ENCODE measurements around the gene TAAR5. TPM values are rescaled to one million over a fixed set of nuclear protein-coding genes. Genes with fewer than 3 reads are reported as not detected.

TAAR5 gene
- total and polyA plus RNA-seq, 4 donors = not detected

- Histone ChIP-seq H3K9me3 (ENCODE audit: control insufficient read depth in 4 of 4, insufficient read depth in 3 of 4, low read length in 3 of 4) (no peaks in the 10 kb centered on the region), H3K9ac (ENCODE audit: insufficient read depth in 1 of 2, low read length in 2 of 2) (no peak within 1 kb of the TSS), H3K27me3 (ENCODE audit: control insufficient read depth in 3 of 3, insufficient read depth in 3 of 3, low read length in 2 of 3) (no peaks in the 10 kb centered on the region), H3K36me3 (ENCODE audit: control insufficient read depth in 4 of 4, insufficient read depth in 4 of 4, low read length in 4 of 4) (no peaks in the 10 kb centered on the region), H3K27ac (ENCODE audit: low read depth in 1 of 2, low read length in 1 of 2) (no peak within 1 kb of the TSS), H3K4me3 (no peak within 1 kb of the TSS), H3K4me1 (ENCODE audit: control insufficient read depth in 5 of 5, insufficient read depth in 5 of 5, low read length in 5 of 5) (no peaks in the 10 kb centered on the region)
- DNase-seq (no peak), ATAC-seq (ENCODE audit: insufficient read depth, low FRiP score) (no peak)
- WGBS, 2 donors = 93 to 95% methylated on average over 2 of the region's 2 CpGs
- TF ChIP-seq, protein P1, sequence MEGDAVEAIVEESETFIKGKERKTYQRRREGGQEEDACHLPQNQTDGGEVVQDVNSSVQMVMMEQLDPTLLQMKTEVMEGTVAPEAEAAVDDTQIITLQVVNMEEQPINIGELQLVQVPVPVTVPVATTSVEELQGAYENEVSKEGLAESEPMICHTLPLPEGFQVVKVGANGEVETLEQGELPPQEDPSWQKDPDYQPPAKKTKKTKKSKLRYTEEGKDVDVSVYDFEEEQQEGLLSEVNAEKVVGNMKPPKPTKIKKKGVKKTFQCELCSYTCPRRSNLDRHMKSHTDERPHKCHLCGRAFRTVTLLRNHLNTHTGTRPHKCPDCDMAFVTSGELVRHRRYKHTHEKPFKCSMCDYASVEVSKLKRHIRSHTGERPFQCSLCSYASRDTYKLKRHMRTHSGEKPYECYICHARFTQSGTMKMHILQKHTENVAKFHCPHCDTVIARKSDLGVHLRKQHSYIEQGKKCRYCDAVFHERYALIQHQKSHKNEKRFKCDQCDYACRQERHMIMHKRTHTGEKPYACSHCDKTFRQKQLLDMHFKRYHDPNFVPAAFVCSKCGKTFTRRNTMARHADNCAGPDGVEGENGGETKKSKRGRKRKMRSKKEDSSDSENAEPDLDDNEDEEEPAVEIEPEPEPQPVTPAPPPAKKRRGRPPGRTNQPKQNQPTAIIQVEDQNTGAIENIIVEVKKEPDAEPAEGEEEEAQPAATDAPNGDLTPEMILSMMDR (IDR thresholded peaks at IDR 0.05; ENCODE audit: control extremely low read depth, extremely low read depth) = no peak
Measured at GRCh38 chr6:132552372-132552771, 37.2 kb downstream of the TAAR5 start, which contains the start of gene TAAR8. Gene TAAR8 (plus strand): TSS chr6:132552672. CDS start chr6:132552693, 21 bp downstream.

DNA sequence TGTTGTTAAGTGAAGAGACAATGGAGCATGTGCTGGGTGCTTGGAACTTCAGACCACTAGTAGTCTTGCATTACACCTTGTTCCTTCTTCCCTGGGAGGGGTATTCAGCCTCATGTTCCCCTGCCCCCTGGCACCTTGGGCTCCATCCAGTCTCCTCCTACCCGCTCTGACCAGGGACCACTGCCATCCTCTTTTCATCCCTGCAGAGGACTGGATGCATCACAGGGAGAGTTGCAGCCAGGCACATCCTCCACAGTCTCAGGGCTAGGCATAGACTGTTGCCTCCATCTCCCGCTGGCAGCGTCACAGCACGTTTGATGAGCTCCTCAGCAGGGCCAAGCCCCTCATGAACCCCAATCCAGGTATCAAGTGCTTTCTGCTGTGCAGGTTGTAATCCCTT, 38.3 kb downstream of the TAAR5 start:
- H3K9me3 ChIP-seq (ENCODE audit: control insufficient read depth in 4 of 4, insufficient read depth in 3 of 4, low read length in 3 of 4) = no peaks in the 10 kb centered on the region
- H3K4me1 ChIP-seq (ENCODE audit: control insufficient read depth in 5 of 5, insufficient read depth in 5 of 5, low read length in 5 of 5) = no peaks in the 10 kb centered on the region
- DNase-seq (no peak), ATAC-seq (ENCODE audit: insufficient read depth, low FRiP score) (no peak)
- H3K36me3 ChIP-seq (ENCODE audit: control insufficient read depth in 4 of 4, insufficient read depth in 4 of 4, low read length in 4 of 4) = no peaks in the 10 kb centered on the region
- no peak overlapping the region for H3K9ac ChIP-seq (ENCODE audit: insufficient read depth in 1 of 2, low read length in 2 of 2)
- H3K27ac ChIP-seq (ENCODE audit: low read depth in 1 of 2, low read length in 1 of 2) = no peak overlapping the region
- no peaks in the 10 kb centered on the region for H3K27me3 ChIP-seq (ENCODE audit: control insufficient read depth in 3 of 3, insufficient read depth in 3 of 3, low read length in 2 of 3)
- TF ChIP-seq, protein P1 (IDR thresholded peaks at IDR 0.05; ENCODE audit: control extremely low read depth, extremely low read depth) = no peak
- 84 to 87% methylated on average over 4 of the region's 4 CpGs for WGBS, 2 donors
- H3K4me3 ChIP-seq = no peak overlapping the region

GRCh38 chr6:132548746-132549463, 40.6 kb downstream of the TAAR5 start:
- Histone ChIP-seq H3K9me3 (ENCODE audit: control insufficient read depth in 4 of 4, insufficient read depth in 3 of 4, low read length in 3 of 4) (no peaks in the 10 kb centered on the region), H3K36me3 (ENCODE audit: control insufficient read depth in 4 of 4, insufficient read depth in 4 of 4, low read length in 4 of 4) (no peaks in the 10 kb centered on the region), H3K4me1 (ENCODE audit: control insufficient read depth in 5 of 5, insufficient read depth in 5 of 5, low read length in 5 of 5) (no peaks in the 10 kb centered on the region), H3K4me3 (no peak overlapping the region), H3K27me3 (ENCODE audit: control insufficient read depth in 3 of 3, insufficient read depth in 3 of 3, low read length in 2 of 3) (no peaks in the 10 kb centered on the region), H3K27ac (ENCODE audit: low read depth in 1 of 2, low read length in 1 of 2) (no peak overlapping the region), H3K9ac (ENCODE audit: insufficient read depth in 1 of 2, low read length in 2 of 2) (no peak overlapping the region)
- WGBS, 2 donors = 91 to 92% methylated on average over 4 of the region's 4 CpGs
- ATAC-seq (ENCODE audit: insufficient read depth, low FRiP score) = no peak
- TF ChIP-seq, protein P1 (IDR thresholded peaks at IDR 0.05; ENCODE audit: control extremely low read depth, extremely low read depth) = no peak
- DNase-seq = no peak

- Histone ChIP-seq H3K4me3 (no peak overlapping the region), H3K27me3 (ENCODE audit: control insufficient read depth in 3 of 3, insufficient read depth in 3 of 3, low read length in 2 of 3) (no peaks in the 10 kb centered on the region), H3K27ac (ENCODE audit: low read depth in 1 of 2, low read length in 1 of 2) (no peak overlapping the region), H3K4me1 (ENCODE audit: control insufficient read depth in 5 of 5, insufficient read depth in 5 of 5, low read length in 5 of 5) (no peaks in the 10 kb centered on the region), H3K9me3 (ENCODE audit: control insufficient read depth in 4 of 4, insufficient read depth in 3 of 4, low read length in 3 of 4) (no peaks in the 10 kb centered on the region), H3K9ac (ENCODE audit: insufficient read depth in 1 of 2, low read length in 2 of 2) (no peak overlapping the region), H3K36me3 (ENCODE audit: control insufficient read depth in 4 of 4, insufficient read depth in 4 of 4, low read length in 4 of 4) (no peaks in the 10 kb centered on the region)
- TF ChIP-seq, protein P1 (IDR thresholded peaks at IDR 0.05; ENCODE audit: control extremely low read depth, extremely low read depth) = no peak
- no peak for ATAC-seq (ENCODE audit: insufficient read depth, low FRiP score)
- DNase-seq = no peak
Measured at GRCh38 chr6:132544826-132545225, 44.7 kb downstream of the TAAR5 start.

Data from lung (tissue), 12 donors.